HG02798 (cell line): ENCODE data around the gene CLEC7A.

Source experiments
- ATAC-seq: cut with Tn5 transposase; IDR thresholded peaks from one replicate; pipeline ENCODE4 v1.9.1; 2021; ENCODE audit warnings: mild to moderate bottlenecking; ENCODE audit not compliant: unreplicated experiment, poor library complexity

Gene CLEC7A

DNA sequence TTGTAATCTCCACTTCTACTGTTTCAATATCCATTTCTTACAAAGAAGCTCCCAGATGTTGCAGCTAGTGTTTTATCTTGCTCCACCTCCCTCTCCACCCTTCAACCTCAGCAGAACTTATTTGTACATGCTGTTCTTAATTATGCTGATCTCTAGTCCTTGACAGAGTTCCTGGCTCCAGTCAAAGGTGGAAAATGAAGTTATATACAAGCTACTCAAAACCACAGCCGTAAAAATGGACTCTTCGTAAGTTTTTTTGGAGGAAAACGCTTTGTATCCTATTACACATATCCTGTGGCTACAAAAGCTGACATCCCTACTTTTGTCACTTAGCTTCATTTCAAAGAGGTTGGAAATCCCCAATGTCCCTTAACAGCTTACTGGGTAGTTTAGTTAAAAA, 32.5 kb downstream of the CLEC7A start:
- no peak for ATAC-seq

DNA sequence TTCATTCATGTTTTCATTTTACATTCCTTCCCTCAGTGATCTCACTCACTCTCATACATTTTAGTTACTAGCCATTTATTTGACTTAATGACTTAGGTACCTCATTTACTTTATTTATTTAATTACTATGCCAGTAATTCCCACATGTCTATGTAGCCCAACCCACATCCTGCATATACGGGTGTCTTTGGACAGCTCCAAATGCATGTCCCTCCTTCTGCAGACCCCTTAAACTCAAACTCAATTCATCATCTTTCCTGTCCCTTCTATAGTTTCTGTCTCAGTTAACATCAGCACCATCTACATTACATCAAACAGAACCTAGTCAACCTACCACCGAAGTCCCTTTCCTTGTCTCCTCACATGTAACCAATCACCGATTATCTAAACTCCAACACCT, 34.0 kb downstream of the CLEC7A start:
- ATAC-seq: no peak

GRCh38 chr12:10094646-10095395, 35.2 kb downstream of the CLEC7A start:
- ATAC-seq: no peak

- no peak for ATAC-seq
These were observed 40.8 kb downstream of the CLEC7A start for GRCh38 chr12:10088955-10089900.

- ATAC-seq: no peak
These were observed 42.0 kb downstream of the CLEC7A start for GRCh38 chr12:10088031-10088430.

GRCh38 chr12:10086387-10086786, 43.6 kb downstream of the CLEC7A start:
- no peak for ATAC-seq

GRCh38 chr12:10084733-10085132, 45.3 kb downstream of the CLEC7A start:
- ATAC-seq: no peak

GRCh38 chr12:10082117-10082874, 47.7 kb downstream of the CLEC7A start:
- no peak for ATAC-seq

DNA sequence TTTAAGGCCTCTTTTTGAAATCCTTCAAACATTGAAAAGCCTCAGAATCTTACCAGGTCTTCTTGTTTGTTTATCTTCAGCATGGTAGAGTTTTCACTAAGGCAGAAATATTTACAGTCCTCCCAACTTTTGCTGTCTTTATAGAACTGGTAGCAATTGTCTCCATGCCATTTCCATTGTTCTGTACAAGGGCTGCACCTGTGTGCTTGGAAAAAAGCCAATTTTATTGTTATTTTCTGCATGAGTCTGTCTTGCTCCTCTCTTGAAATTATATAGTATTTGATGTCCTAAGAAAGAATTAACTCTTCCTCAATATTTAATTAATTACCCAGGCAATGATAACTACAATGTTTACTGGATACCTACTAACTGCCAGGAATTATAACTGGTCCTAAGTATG, 54.5 kb downstream of the CLEC7A start:
- no peak for ATAC-seq

DNA sequence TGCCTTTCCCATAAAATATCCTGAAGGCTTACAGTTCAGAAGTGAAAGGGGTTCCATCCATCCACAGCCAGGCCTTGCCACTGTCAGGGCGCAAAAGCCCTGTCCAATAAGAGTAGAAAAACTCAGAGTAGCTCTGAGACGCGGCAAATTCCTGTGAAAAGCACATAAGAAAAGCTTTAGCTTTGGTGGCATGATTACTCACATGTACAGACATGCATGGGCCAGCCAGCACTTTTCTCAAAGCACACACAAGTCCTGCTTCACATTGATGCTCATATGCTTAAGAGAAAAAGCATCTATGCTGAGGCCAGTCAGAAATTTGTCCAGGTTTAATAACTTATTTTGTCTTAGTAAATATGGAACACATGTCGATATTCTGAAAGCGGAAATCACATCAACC, 56.7 kb downstream of the CLEC7A start:
- no peak for ATAC-seq

DNA sequence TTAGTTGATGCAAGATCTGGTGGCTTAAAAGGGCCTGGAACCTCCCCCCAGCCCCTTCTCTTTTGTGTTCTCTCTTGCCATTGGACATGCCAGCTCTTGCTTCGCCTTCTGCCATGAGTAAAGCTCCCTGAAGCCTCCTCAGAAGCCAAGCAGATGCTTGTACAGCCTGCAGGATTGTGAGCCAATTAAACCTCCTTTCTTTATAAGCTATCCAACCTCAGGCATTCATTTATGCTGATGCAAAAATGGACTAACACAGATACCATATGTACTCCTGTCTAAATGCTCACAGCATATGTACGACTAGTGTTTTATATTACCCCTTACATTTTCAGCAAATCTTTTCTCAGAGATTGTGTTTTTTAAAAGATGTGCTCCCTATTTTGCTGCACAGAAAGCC, 57.9 kb downstream of the CLEC7A start:
- no peak for ATAC-seq

GRCh38 chr12:10070380-10070779, 59.6 kb downstream of the CLEC7A start:
- ATAC-seq: no peak

DNA sequence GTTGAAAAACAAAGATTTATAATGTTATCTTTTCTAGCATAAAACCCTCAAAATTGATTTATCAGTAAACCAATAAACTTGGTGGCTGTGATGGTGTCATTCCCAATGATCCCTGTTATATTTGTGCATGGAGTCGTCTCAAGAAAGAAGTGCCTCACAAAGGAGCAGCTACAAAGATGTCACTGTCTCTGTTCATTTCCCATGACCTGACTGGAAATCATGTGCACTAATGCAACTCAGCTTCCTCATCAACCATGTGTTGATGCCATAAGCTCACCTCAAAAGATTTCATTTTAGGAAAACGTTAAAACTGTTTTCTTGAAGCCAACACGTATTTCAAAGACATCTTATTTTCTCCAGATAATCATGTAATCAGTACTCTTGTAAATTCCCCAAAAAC, 60.0 kb downstream of the CLEC7A start:
- ATAC-seq: no peak

DNA sequence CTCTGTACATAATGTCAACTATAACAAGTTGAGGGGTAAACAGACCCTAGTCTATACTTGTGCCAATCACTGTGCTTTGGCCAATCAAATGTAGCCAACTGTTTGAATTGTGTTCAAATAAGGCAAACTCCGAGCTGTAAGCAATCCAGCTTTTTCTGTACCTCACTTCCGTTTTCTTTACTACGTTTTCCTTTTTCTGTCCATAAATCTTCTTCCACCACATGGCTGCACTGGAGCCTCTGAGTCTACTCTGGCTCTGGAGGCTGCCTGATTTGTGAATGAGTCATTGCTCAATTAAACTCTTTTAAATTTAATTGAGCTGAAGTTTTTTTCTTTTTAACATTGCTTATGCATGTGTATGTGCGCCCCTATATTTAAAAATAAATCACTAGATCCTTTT, 60.9 kb downstream of the CLEC7A start:
- no peak for ATAC-seq

- no peak for ATAC-seq
These were observed 61.4 kb downstream of the CLEC7A start for GRCh38 chr12:10068644-10069043.

DNA sequence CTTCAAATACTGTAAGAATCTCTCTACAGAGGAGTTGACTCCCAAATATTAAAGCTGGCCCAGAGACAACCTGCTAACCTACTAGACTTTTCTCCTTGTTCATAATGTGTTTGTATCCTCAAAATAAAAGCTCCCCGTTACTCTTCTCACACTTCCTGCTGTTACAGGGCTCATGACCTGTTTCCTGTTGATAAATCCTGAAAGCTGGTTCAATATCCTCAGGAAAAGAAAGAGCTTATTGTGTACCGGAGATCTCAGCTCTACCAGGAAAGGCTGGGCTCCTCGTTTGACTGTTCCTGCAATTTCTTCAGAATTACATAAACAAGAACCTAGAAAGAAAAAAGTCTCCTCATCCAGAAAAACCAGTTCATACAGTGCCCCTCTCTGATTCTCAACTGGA, 62.1 kb downstream of the CLEC7A start:
- no peak for ATAC-seq

DNA sequence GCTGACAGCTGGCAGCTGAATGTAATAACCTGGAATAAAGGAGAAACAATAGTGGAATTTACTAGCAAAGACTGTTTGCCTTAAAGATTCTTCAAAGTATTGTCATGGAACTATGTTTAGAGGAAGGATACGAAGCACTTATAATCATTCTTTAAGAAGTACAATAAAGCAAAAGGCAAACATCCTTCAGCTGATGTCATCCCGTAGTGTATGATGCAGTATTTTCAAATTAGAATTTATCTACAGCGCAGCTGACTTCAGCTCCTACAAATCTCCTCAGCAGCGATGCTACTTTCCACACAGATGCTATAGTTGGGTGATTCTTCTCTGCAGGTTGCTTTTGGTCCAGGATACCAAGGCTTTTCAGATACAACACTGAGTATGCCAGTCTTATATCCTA, 62.7 kb downstream of the CLEC7A start:
- no peak for ATAC-seq
